Liver (tissue), 9 donors: ENCODE results near the gene GNG12. TPM values are rescaled to one million over a fixed set of nuclear protein-coding genes. Genes with fewer than 3 reads are reported as not detected.

Source experiments
- DNase-seq: peaks from one replicate; pipeline ENCODE4 v3.0.0-alpha.2; 2017; ENCODE audit warnings: low spot score
- H3K27ac ChIP-seq, 2 donors: one replicate each; pipeline ENCODE4 v1.7.0; 2013; ENCODE audit warnings: inconsistent platforms in 2 of 2, low read length in 2 of 2, control low read depth in 1 of 2, low read depth in 1 of 2, mild to moderate bottlenecking in 1 of 2
- H3K27me3 ChIP-seq, 4 donors: one replicate each; pipeline versions ENCODE4 v1.6.1 to v1.7.0; 2013; ENCODE audit warnings: low read length in 3 of 4, inconsistent platforms in 1 of 4, mild to moderate bottlenecking in 1 of 4, moderate library complexity in 1 of 4; ENCODE audit not compliant: control insufficient read depth in 4 of 4, insufficient read depth in 4 of 4
- H3K36me3 ChIP-seq, 4 donors: one replicate each; pipeline versions ENCODE4 v1.6.1 to v1.7.0; 2013; ENCODE audit warnings: low read length in 3 of 4, mild to moderate bottlenecking in 3 of 4, low read depth in 1 of 4, moderate library complexity in 1 of 4; ENCODE audit not compliant: control insufficient read depth in 4 of 4, insufficient read depth in 3 of 4
- H3K4me1 ChIP-seq, 4 donors: one replicate each; pipeline versions ENCODE4 v1.6.1 to v1.7.0; 2013; ENCODE audit warnings: low read length in 3 of 4, mild to moderate bottlenecking in 3 of 4, moderate library complexity in 1 of 4; ENCODE audit not compliant: control insufficient read depth in 4 of 4, insufficient read depth in 4 of 4
- H3K4me3 ChIP-seq, 3 donors: one replicate each; pipeline versions ENCODE4 v1.6.1 to v1.7.0; 2013; ENCODE audit warnings: low read length in 3 of 3, control low read depth in 1 of 3, low read depth in 1 of 3, mild to moderate bottlenecking in 1 of 3
- H3K9ac ChIP-seq, 2 donors: one replicate each; pipeline ENCODE4 v1.7.0; 2013; ENCODE audit warnings: low read length in 2 of 2, mild to moderate bottlenecking in 2 of 2, moderate library complexity in 2 of 2, control low read depth in 1 of 2, low read depth in 1 of 2
- H3K9me3 ChIP-seq, 4 donors: one replicate each; pipeline versions ENCODE4 v1.6.1 to v1.7.0; 2013; ENCODE audit warnings: low read length in 3 of 4; ENCODE audit not compliant: control insufficient read depth in 4 of 4
- ATF3 ChIP-seq: IDR thresholded peaks from 2 replicates; pipeline ENCODE4 v1.6.1; 2016; ENCODE audit warnings: antibody characterized with exemption
- CTCF ChIP-seq: fragments of 150-350 bp; IDR thresholded peaks from 2 replicates; pipeline ENCODE4 v1.5.1; 2017; ENCODE audit warnings: improper control_type of control experiment, low read depth, low read length; ENCODE audit not compliant: missing input control
- EGR1 ChIP-seq, 2 donors: IDR thresholded peaks; 2 replicates each; pipeline ENCODE4 v1.6.1; 2016 to 2018; ENCODE audit warnings: antibody characterized with exemption in 2 of 2, low read depth in 2 of 2
- FOXA1 ChIP-seq: IDR thresholded peaks from 2 replicates; pipeline ENCODE4 v1.6.1; 2016; ENCODE audit warnings: antibody characterized with exemption
- FOXA2 ChIP-seq: IDR thresholded peaks from 2 replicates; pipeline ENCODE4 v1.6.1; 2016; ENCODE audit warnings: antibody characterized with exemption
- GABPA ChIP-seq, 2 donors: IDR thresholded peaks in 1 of 2; conservative IDR thresholded peaks in 1 of 2; 2 replicates each; pipeline ENCODE4 v1.6.1; 2016; ENCODE audit warnings: antibody characterized with exemption in 2 of 2, mild to moderate bottlenecking in 1 of 2, moderate library complexity in 1 of 2
- HNF4A ChIP-seq, 2 donors: conservative IDR thresholded peaks; 2 replicates each; pipeline ENCODE4 v1.6.1; 2016; ENCODE audit warnings: antibody characterized with exemption in 2 of 2, mild to moderate bottlenecking in 2 of 2
- HNF4G ChIP-seq: IDR thresholded peaks from 2 replicates; pipeline ENCODE4 v1.6.1; 2016; ENCODE audit warnings: antibody characterized with exemption
- JUND ChIP-seq, 2 donors: IDR thresholded peaks; 2 replicates each; pipeline ENCODE4 v1.6.1; 2016; ENCODE audit warnings: antibody characterized with exemption in 2 of 2
- MAX ChIP-seq: IDR thresholded peaks from 2 replicates; pipeline ENCODE4 v1.6.1; 2016; ENCODE audit warnings: antibody characterized with exemption
- NR2F2 ChIP-seq: IDR thresholded peaks from 2 replicates; pipeline ENCODE4 v1.6.1; 2016; ENCODE audit warnings: antibody characterized with exemption
- RAD21 ChIP-seq, 2 donors: IDR thresholded peaks; 2 replicates each; pipeline ENCODE4 v1.6.1; 2016; ENCODE audit warnings: antibody characterized with exemption in 2 of 2, mild to moderate bottlenecking in 2 of 2
- REST ChIP-seq: IDR thresholded peaks from 2 replicates; pipeline ENCODE4 v1.6.1; 2016; ENCODE audit warnings: antibody characterized with exemption, mild to moderate bottlenecking
- RXRA ChIP-seq, 2 donors: IDR thresholded peaks; 2 replicates each; pipeline ENCODE4 v1.6.1; 2017 to 2018; ENCODE audit warnings: antibody characterized with exemption in 2 of 2, mild to moderate bottlenecking in 1 of 2
- SP1 ChIP-seq: IDR thresholded peaks from 2 replicates; pipeline ENCODE4 v1.6.1; 2018; ENCODE audit warnings: antibody characterized with exemption, mild to moderate bottlenecking
- YY1 ChIP-seq: IDR thresholded peaks from 2 replicates; pipeline ENCODE4 v1.6.1; 2016; ENCODE audit warnings: antibody characterized with exemption, mild to moderate bottlenecking
- ZBTB33 ChIP-seq: IDR thresholded peaks from 2 replicates; pipeline ENCODE4 v1.6.1; 2016; ENCODE audit warnings: antibody characterized with exemption
- WGBS: extraction: QIAGEN DNeasy Blood & Tissue Kit; methylation state at CpG from one replicate; pipeline ENCODE4 v1.1.7; 2013; 5-methylcytosine and 5-hydroxymethylcytosine counted together
- polyA plus RNA-seq, 2 donors: library from polyadenylated mRNA; stranded (reverse) in 1 of 2; unstranded in 1 of 2; fragments of 200-250 nt in 1 of 2; fragments of >200 nt in 1 of 2; fragmentation: Nextera tagmentation in 1 of 2; extraction: Ambion mirVana in 1 of 2; gene quantifications; one replicate each; pipeline versions ENCODE4 v1.2.1 to v1.2.3, GENCODE V29; 2013 to 2015
- total RNA-seq, 2 donors: library from RNA; depleted of rRNA; stranded (reverse); fragments of >200 nt; gene quantifications; one replicate each; pipeline ENCODE4 v1.2.3, GENCODE V29; 2014
- donor health status: healthy.
- donor health status: healthy.
- donor health status: healthy.
- donor health status: healthy.
- donor health status: healthy.

GNG12 gene
- total and polyA plus RNA-seq, 4 donors: 15.4 to 26.1 (median 19.7) TPM

GRCh38 chr1:67735206-67735605, 98.1 kb downstream of the GNG12 start:
- H3K9ac ChIP-seq: no peak overlapping the region
- no peak for DNase-seq
- TF ChIP-seq MAX (no peak), ATF3 (no peak), HNF4A (conservative IDR thresholded peaks at IDR 0.05) (no peak), FOXA1 (no peak), YY1 (no peak), REST (no peak), CTCF (no peak), HNF4G (no peak), GABPA (IDR thresholded peaks at IDR 0.05 in 1 of 2, conservative IDR thresholded peaks at IDR 0.05 in 1 of 2) (no peak), RXRA (IDR thresholded peaks at IDR 0.05) (no peak), FOXA2 (no peak), NR2F2 (no peak), SP1 (no peak), RAD21 (IDR thresholded peaks at IDR 0.05) (no peak), ZBTB33 (no peak)
- no peaks in the 10 kb centered on the region for H3K27me3 ChIP-seq
- H3K36me3 ChIP-seq: no peaks in the 10 kb centered on the region
- no peaks in the 10 kb centered on the region for H3K9me3 ChIP-seq
- H3K27ac ChIP-seq: no peak overlapping the region
- 80% methylated on average over 3 of the region's 3 CpGs for WGBS
- H3K4me3 ChIP-seq: no peak overlapping the region
- peaks cover 4 to 15% (median 5%) of the 10 kb centered on the region in 4 donors for H3K4me1 ChIP-seq

- no peaks in the 10 kb centered on the region for H3K36me3 ChIP-seq
- DNase-seq: no peak
- H3K9me3 ChIP-seq: no peaks in the 10 kb centered on the region
- 84% methylated on average over 3 of the region's 3 CpGs for WGBS
- H3K27me3 ChIP-seq: no peaks in the 10 kb centered on the region
- no peak overlapping the region for H3K4me3 ChIP-seq
- no peak overlapping the region for H3K9ac ChIP-seq
- H3K27ac ChIP-seq: no peak overlapping the region
- H3K4me1 ChIP-seq: peaks cover 4 to 15% (median 5%) of the 10 kb centered on the region in 4 donors
- TF ChIP-seq NR2F2 (no peak), ATF3 (no peak), YY1 (no peak), EGR1 (IDR thresholded peaks at IDR 0.05; ENCODE audit: low read depth in 2 of 2) (no peak), RXRA (IDR thresholded peaks at IDR 0.05) (no peak), HNF4G (no peak), GABPA (IDR thresholded peaks at IDR 0.05 in 1 of 2, conservative IDR thresholded peaks at IDR 0.05 in 1 of 2) (no peak), HNF4A (conservative IDR thresholded peaks at IDR 0.05) (no peak), SP1 (no peak), CTCF (no peak), MAX (no peak), JUND (IDR thresholded peaks at IDR 0.05) (no peak), RAD21 (IDR thresholded peaks at IDR 0.05) (no peak), FOXA1 (no peak)
Observed at GRCh38 chr1:67734323-67734690, 99.0 kb downstream of the GNG12 start.
